BJ (cell line): ENCODE data around the gene PDE12. TPM values are rescaled to one million over a fixed set of nuclear protein-coding genes. Genes with fewer than 3 reads are reported as not detected.
A peak's percentile ranks its signal among the peaks of the same experiment; 100 is the strongest.
"Not testable (repeated sequence)": the region's sequence is repeated elsewhere in the genome, so short reads cannot be mapped to it uniquely, and the experiment has no call there.

Source experiments
- CTCF ChIA-PET: fragments of 350-600 bp; formaldehyde crosslinking; extraction: SDS; loops from one replicate; lab custom pipeline; 2021; ENCODE audit warnings: antibody characterized with exemption, inconsistent platforms; lab: Yijun Ruan, JAX
- POLR2A ChIA-PET: fragments of 300-600 bp; sonication (Branson Sonifier 250); formaldehyde crosslinking; extraction: SDS; loops from one replicate; lab custom pipeline; 2021; ENCODE audit warnings: antibody characterized with exemption; lab: Charles Lee
- DNase-seq: peaks from one replicate; pipeline ENCODE4 v3.0.0-alpha.2; 2011; ENCODE audit warnings: low read depth
- H3K27me3 ChIP-seq: 2 replicates; pipeline ENCODE4 v1.6.0; 2011; ENCODE audit warnings: low read length; ENCODE audit not compliant: control insufficient read depth, insufficient read depth
- H3K36me3 ChIP-seq: 2 replicates; pipeline ENCODE4 v1.5.1; 2011; ENCODE audit warnings: low read length; ENCODE audit not compliant: control insufficient read depth, insufficient read depth
- H3K4me3 ChIP-seq: 2 replicates; pipeline ENCODE4 v1.5.1; 2011; ENCODE audit warnings: low read depth, mild to moderate bottlenecking, control low read depth, low read length
- CTCF ChIP-seq: IDR thresholded peaks from 2 replicates; pipeline ENCODE4 v1.5.1; 2011; ENCODE audit warnings: low read depth, mild to moderate bottlenecking, control low read depth, inconsistent platforms, low read length, moderate library complexity; ENCODE audit not compliant: insufficient read depth
- polyA plus RNA-seq: library from polyadenylated mRNA; depleted of rRNA; stranded (reverse); fragments of >200 nt; gene quantifications from 2 replicates; pipeline ENCODE4 v1.2.3, GENCODE V29; 2011

PDE12 gene
- polyA plus RNA-seq, 1 experiment: 10.4 TPM

- CTCF ChIA-PET: no interaction called here
- Histone ChIP-seq H3K36me3 (no peaks in the 10 kb centered on the region), H3K27me3 (no peaks in the 10 kb centered on the region), H3K4me3 (peak within 1 kb of the TSS; percentile 95)
- peak; percentile 98 for DNase-seq
- peak; percentile 38 for TF ChIP-seq CTCF
- POLR2A ChIA-PET: interaction anchor here (0.5 to 1.1 kb wide), 2 partner anchors 158 to 314 kb away, joined by 6 to 17 read pairs; partner anchors contain the start of gene SLMAP
These were observed 41.3 kb downstream of the PDE12 start, which contains the start of gene ARF4 for GRCh38 chr3:57597127-57597923. Gene ARF4, minus strand, starts transcription at chr3:57597344. Its CDS starts 204 bp downstream, at chr3:57597140.

- no peak for DNase-seq
- no peak for TF ChIP-seq CTCF
- POLR2A ChIA-PET: interaction anchor here (0.6 kb wide), 3 partner anchors 35 to 169 kb away, joined by 3 to 4 read pairs (median 3); no protein-coding TSS in a partner anchor
- H3K4me3 ChIP-seq: peak overlapping the region; percentile 40
- no peaks in the 10 kb centered on the region for H3K36me3 ChIP-seq
- H3K27me3 ChIP-seq: no peaks in the 10 kb centered on the region
- CTCF ChIA-PET: no interaction called here
These were observed 42.8 kb downstream of the PDE12 start for GRCh38 chr3:57598765-57599360.

- no peaks in the 10 kb centered on the region for H3K27me3 ChIP-seq
- no peak overlapping the region for H3K4me3 ChIP-seq
- H3K36me3 ChIP-seq: no peaks in the 10 kb centered on the region
- no peak for TF ChIP-seq CTCF
- POLR2A ChIA-PET: no interaction called here
- CTCF ChIA-PET: no interaction called here
- DNase-seq: no peak
These were observed 44.1 kb downstream of the PDE12 start for GRCh38 chr3:57600195-57600594.

GRCh38 chr3:57604971-57605370 is 48.9 kb downstream of the PDE12 start:
- TF ChIP-seq CTCF: no peak
- no peaks in the 10 kb centered on the region for H3K36me3 ChIP-seq
- H3K27me3 ChIP-seq: no peaks in the 10 kb centered on the region
- H3K4me3 ChIP-seq: no peak overlapping the region
- no peak for DNase-seq
- CTCF ChIA-PET: no interaction called here
- POLR2A ChIA-PET: no interaction called here

GRCh38 chr3:57605683-57606082 is 49.6 kb downstream of the PDE12 start:
- POLR2A ChIA-PET: no interaction called here
- H3K36me3 ChIP-seq: no peaks in the 10 kb centered on the region
- CTCF ChIA-PET: no interaction called here
- no peak overlapping the region for H3K4me3 ChIP-seq
- H3K27me3 ChIP-seq: no peaks in the 10 kb centered on the region
- DNase-seq: no peak
- no peak for TF ChIP-seq CTCF

GRCh38 chr3:57611870-57612269 is 55.8 kb downstream of the PDE12 start:
- H3K27me3 ChIP-seq, H3K4me3 ChIP-seq, DNase-seq, POLR2A ChIA-PET, CTCF ChIA-PET, H3K36me3 ChIP-seq: not testable (repeated sequence)
